ENCODE measurements around the gene NUDT21.

GRCh38 chr16:56470232-56470631 lies 19.1 kb upstream of the NUDT21 start:
- TF ChIP-seq MAX (IDR thresholded peaks at IDR 0.05) = no peak
- TF ChIP-seq TAF1 (IDR thresholded peaks at IDR 0.05; ENCODE audit: low read depth, low read length) = no peak
- TF ChIP-seq JUND (IDR thresholded peaks at IDR 0.05; ENCODE audit: low read length) = no peak

Measured in H1 (cell line).